ENCODE data around the gene TMEM269. TPM values are rescaled to one million over a fixed set of nuclear protein-coding genes. Genes with fewer than 3 reads are reported as not detected.

Gene TMEM269
- total and polyA plus RNA-seq, 9 of the 15 experiments (the other 6 are each of a cell fraction or from before 2014, with no cell fraction given): 0.09 to 0.49 (median 0.21) TPM

DNA sequence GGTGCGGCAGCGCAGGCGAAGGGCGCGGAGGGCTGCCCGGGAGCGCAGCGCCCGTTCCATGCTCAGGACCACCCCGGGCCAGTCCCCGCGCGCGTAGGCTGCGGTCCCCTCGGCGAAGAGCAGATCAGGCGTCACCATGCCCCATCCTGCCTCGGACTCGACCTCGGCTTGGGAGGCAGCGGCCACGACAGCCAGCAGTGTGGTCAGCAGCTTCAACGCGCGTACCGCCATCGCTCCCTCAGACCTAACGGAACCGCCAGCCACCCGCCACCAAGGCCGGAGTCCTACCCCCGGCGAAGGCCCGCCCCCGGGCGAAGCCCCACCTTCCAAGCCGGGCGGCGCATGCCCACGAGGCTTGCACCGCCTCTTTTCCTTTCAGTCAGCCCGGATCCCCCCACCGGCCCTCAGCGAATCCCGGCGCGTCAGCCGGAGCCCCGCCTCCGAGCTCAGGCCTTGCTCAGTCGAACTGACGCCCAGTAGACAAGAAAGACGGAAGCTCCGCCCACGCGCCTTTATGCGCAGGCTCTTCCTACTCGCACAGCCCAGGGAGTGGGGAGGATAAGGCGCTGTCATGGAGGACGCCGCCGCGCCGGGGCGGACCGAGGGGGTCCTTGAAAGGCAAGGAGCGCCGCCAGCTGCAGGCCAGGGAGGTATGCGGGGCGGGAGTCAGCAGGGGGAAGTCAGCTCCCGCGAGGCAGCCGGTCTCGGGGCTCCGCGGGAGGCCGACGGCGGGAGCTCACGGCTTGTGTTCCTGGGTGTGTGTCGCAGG is 17.9 kb upstream of the TMEM269 start, which contains the start of the genes C1orf50 and P3H1 (continued):
- TF ChIP-seq SP1 (CRISPR knock-in tag; IDR thresholded peaks at IDR 0.05) (peak; percentile 93), ZFX (CRISPR knock-in tag; IDR thresholded peaks at IDR 0.05) (peak; percentile 93), POU5F1 (IDR thresholded peaks at IDR 0.05; ENCODE audit: borderline replicate concordance, low read depth, low read length, partially characterized antibody) (no peak), RUNX1 (IDR thresholded peaks at IDR 0.05; ENCODE audit: low read depth) (0 out of 2 replicates have a peak, but pooled peaks have one; percentile 36), RAD51 (IDR thresholded peaks at IDR 0.05; ENCODE audit: borderline replicate concordance, low read depth) (no peak; the same call in 1 of the 2 replicates), PHB (CRISPR knock-in tag; IDR thresholded peaks at IDR 0.05) (peak; percentile 96), JUN (IDR thresholded peaks at IDR 0.05; ENCODE audit: borderline replicate concordance, low read depth, low read length) (0 out of 2 replicates have a peak, but pooled peaks have one; percentile 8), JUN (CRISPR knock-in tag; IDR thresholded peaks at IDR 0.05; ENCODE audit: borderline replicate concordance) (0 out of 2 replicates have a peak, but pooled peaks have one; percentile 51), PHF20 (IDR thresholded peaks at IDR 0.05; ENCODE audit: partially characterized antibody) (peak; percentile 49), SP2 (IDR thresholded peaks at IDR 0.05; ENCODE audit: extremely low read depth, low read depth, low read length, poor library complexity, severe bottlenecking) (no peak), ZNF124 (CRISPR knock-in tag; IDR thresholded peaks at IDR 0.05) (peak; percentile 38; the same call in 1 of the 2 replicates), CHD2 (IDR thresholded peaks at IDR 0.05; ENCODE audit: low read depth, low read length) (peak; percentile 58; the same call in 1 of the 2 replicates)
- TF ChIP-seq, protein P1, sequence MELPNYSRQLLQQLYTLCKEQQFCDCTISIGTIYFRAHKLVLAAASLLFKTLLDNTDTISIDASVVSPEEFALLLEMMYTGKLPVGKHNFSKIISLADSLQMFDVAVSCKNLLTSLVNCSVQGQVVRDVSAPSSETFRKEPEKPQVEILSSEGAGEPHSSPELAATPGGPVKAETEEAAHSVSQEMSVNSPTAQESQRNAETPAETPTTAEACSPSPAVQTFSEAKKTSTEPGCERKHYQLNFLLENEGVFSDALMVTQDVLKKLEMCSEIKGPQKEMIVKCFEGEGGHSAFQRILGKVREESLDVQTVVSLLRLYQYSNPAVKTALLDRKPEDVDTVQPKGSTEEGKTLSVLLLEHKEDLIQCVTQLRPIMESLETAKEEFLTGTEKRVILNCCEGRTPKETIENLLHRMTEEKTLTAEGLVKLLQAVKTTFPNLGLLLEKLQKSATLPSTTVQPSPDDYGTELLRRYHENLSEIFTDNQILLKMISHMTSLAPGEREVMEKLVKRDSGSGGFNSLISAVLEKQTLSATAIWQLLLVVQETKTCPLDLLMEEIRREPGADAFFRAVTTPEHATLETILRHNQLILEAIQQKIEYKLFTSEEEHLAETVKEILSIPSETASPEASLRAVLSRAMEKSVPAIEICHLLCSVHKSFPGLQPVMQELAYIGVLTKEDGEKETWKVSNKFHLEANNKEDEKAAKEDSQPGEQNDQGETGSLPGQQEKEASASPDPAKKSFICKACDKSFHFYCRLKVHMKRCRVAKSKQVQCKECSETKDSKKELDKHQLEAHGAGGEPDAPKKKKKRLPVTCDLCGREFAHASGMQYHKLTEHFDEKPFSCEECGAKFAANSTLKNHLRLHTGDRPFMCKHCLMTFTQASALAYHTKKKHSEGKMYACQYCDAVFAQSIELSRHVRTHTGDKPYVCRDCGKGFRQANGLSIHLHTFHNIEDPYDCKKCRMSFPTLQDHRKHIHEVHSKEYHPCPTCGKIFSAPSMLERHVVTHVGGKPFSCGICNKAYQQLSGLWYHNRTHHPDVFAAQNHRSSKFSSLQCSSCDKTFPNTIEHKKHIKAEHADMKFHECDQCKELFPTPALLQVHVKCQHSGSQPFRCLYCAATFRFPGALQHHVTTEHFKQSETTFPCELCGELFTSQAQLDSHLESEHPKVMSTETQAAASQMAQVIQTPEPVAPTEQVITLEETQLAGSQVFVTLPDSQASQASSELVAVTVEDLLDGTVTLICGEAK (IDR thresholded peaks at IDR 0.05): no peak
- TF ChIP-seq, protein P1 (CRISPR knock-in tag; IDR thresholded peaks at IDR 0.05): no peak
- TF ChIP-seq, protein P2, sequence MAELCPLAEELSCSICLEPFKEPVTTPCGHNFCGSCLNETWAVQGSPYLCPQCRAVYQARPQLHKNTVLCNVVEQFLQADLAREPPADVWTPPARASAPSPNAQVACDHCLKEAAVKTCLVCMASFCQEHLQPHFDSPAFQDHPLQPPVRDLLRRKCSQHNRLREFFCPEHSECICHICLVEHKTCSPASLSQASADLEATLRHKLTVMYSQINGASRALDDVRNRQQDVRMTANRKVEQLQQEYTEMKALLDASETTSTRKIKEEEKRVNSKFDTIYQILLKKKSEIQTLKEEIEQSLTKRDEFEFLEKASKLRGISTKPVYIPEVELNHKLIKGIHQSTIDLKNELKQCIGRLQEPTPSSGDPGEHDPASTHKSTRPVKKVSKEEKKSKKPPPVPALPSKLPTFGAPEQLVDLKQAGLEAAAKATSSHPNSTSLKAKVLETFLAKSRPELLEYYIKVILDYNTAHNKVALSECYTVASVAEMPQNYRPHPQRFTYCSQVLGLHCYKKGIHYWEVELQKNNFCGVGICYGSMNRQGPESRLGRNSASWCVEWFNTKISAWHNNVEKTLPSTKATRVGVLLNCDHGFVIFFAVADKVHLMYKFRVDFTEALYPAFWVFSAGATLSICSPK (IDR thresholded peaks at IDR 0.05; ENCODE audit: borderline replicate concordance): no peak
- TF ChIP-seq, protein P3, sequence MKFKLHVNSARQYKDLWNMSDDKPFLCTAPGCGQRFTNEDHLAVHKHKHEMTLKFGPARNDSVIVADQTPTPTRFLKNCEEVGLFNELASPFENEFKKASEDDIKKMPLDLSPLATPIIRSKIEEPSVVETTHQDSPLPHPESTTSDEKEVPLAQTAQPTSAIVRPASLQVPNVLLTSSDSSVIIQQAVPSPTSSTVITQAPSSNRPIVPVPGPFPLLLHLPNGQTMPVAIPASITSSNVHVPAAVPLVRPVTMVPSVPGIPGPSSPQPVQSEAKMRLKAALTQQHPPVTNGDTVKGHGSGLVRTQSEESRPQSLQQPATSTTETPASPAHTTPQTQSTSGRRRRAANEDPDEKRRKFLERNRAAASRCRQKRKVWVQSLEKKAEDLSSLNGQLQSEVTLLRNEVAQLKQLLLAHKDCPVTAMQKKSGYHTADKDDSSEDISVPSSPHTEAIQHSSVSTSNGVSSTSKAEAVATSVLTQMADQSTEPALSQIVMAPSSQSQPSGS (CRISPR knock-in tag; IDR thresholded peaks at IDR 0.05): no peak
